Stimulated activated CD8-positive, alpha-beta memory T cell treated with anti-CD3 and anti-CD28 coated beads, Interleukin-4, amount 100 ng/mL, for 24 hours (primary cell): Measurements from ENCODE around the gene ERBB4.
"Not testable (repeated sequence)": the region's sequence is repeated elsewhere in the genome, so short reads cannot be mapped to it uniquely, and the experiment has no call there.

ENCODE experiments used
- DNase-seq: peaks from one replicate; pipeline ENCODE4 v3.0.0-alpha.2; 2020; ENCODE audit warnings: low read depth

ERBB4 gene

DNA sequence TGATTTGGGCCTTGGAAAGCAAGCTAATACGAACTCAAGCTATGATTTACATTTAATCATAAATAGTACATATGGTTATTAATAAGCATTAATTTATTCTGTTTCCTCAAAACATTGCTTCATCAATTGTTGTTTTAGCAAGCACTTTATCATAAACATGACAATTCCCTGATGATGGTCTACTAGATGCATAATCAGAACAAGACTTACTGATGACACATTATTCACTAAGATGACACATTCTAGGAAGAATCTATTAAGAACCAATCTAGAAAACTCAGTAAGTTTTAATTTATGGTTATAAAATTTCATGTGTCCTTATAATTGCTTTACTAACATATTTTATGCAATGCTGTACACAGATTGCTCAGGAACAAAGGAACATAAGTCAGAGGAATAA lies 815.2 kb downstream of the ERBB4 start:
- DNase-seq = no peak

DNA sequence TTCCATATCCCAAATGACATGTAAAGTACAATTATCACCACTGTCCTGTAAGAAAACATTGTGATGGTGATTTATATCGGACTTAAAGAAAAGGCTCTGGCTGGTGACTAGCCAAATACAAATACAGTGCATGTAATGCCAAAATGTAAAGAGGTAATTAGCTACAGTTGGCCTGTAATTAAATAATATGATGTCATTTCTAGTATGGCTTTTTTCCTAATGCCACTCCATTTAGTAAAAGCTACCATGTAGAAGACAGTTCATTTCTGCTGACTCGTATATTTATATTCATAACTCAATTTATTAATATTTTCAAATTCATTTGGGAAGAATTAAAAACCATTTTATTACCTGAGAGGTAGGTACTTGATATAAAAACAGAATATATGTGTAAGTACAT lies 815.7 kb downstream of the ERBB4 start:
- no peak for DNase-seq

DNA sequence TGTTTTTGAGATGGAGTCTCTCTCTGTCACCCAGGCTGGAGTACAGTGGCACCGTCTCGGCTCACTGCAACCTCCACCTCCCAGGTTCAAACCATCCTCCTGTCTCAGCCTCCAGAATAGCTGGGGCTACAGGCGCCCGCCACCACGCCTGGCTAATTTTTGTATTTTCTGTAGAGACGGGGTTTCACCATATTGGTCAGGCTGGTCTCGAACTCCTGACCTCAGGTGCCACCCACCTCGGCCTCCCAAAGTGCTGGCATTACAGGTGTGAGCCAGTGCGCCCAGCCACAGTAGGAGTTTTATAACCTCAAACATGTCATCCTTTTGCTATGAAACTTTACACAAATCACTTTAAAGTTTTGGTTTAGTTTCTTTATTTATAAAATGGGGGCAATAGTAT lies 816.7 kb downstream of the ERBB4 start:
- DNase-seq = not testable (repeated sequence)

DNA sequence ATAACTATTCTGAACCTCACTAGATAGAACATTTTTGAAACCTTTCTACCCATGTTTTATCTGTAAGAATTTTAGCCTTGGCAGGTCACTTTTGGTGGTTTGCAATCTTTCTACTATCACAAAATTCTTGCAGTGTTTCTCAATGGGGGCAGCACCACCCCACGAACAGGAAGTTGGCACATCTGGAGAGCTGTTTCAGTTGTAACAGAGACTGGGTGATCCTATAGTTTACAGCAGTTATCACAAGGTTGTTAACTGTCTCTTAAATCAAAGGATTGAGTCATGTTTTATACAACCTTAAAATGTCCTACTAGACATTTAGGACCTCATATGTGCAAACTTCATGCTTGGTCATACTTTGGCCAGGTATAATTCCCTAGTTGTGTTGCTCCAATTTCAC lies 829.2 kb downstream of the ERBB4 start:
- DNase-seq = no peak

DNA sequence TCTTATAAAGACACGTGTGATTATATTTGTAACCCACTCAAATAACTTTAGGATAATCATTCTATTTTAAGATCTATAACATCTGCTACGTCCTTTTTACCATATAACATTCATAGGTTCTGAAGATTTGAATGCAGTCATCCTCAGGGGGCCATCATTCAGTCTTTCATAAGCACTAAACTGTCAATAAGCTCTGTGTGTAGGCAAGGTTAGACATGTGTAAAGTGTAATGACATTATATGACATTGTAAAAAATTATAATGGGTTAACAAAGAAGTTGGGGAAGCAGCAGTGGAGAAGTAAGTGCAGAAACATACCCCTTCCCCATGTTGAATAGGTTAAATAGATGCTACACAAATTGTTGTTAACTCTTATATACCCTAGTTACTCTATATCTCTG lies 845.9 kb downstream of the ERBB4 start:
- DNase-seq = no peak

DNA sequence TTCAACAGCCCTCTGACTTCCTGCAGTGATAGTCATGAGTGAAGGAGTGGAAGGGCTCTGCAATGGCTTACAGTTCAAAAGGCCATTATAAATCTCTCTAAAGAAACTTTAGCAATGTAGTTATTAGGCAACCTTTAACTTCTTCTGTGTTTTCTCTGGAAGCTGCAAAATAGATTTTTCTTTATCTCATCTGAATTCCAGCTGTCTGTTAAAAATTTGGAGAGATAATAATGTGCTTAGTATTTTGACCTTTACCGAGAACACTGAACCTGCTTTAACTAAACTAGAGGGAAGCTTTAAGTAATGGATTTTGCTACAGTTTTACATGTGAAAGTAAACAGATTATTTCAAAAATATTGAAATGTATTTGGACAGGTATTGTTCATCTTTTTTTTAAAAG lies 847.9 kb downstream of the ERBB4 start:
- DNase-seq = no peak

DNA sequence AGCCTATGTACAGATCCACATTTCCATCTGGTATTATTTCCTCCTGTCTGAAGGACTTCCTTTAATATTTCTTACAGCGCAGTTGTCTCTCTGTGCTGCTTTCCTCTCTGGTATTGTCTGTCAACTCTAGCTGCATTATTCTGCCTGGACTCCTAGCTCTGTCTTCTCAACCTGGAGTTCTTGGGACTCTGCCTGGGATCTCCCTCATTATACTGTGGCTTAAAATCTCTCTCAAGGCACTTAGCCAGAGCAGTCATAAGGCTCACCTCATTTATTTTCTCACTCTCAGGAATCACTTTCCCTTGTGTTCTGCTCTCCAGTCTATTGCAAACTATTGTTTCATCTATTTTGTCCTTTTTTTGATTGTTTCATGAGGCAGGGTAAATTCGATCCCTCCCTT lies 850.4 kb downstream of the ERBB4 start:
- no peak for DNase-seq

DNA sequence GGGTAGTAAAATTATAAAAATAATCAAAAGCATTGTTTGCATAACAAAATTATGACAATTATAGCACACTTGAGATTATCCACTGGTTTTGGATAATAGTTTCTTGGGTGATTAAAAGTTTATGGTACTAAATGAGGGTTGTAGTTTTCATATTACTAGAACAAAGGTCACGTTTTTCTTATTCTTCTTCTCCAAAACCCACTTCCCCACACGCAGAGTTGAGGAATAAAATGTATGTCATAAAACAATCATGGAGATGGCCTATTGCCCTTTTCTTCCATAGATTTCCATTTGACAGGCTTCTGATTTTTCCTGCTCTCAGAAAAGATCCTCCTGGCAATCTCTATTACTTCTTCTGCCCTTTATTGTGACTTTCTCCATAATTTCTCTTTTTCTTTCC lies 863.9 kb downstream of the ERBB4 start:
- no peak for DNase-seq

DNA sequence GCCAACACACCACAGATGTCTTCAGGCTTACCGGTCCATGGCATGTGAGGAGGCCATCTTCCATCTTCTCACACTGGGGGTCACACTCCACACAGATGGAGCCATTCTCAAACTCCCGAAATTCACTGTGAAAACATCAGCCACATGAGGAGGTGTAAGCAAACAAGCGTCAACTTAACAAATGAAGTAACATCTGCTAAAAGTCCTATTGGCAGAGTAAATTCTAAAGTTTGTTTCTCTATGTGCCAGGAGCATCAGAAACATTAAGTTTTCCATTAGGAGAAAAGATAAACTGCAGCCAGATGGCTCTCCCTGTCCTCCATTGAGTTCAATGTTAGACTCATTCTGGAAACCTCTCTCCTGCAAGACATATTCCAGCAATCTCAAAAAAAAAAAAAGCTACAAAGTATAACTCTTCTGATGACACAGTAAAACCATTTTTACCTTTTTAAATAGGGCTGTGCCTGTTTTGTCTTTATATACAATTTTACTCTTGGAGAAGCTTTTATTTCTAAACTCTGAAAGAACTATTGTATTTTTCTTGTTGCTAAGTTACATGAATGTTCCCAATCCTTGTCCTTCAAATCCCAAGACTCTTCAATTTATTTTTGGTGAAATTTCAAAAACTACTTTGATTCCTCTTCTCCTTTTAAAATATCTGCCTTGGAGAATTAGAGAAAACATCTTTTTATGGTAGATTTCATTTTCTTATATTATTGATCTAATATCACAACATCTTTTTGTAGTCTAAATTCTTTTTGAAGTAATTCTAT lies 865.3 kb downstream of the ERBB4 start:
- no peak for DNase-seq

DNA sequence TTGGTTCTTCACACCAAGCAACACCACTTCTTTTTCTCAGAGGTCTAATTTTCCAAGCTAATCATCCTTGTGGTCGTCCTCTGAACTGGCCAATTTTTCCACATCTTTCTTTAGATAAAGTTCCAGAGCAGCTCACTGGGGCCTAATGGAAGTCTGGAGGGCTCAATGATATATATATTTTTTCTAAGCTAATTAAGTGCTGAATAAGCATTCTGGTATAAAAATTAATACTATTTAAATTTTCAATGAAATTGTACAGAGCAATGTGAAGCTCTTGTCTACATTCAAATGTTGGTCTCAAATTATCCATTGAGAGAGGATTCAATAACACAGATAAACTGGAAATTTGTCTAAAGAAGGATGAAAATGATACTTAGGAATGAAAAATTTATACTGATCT lies 866.6 kb downstream of the ERBB4 start:
- DNase-seq = no peak

DNA sequence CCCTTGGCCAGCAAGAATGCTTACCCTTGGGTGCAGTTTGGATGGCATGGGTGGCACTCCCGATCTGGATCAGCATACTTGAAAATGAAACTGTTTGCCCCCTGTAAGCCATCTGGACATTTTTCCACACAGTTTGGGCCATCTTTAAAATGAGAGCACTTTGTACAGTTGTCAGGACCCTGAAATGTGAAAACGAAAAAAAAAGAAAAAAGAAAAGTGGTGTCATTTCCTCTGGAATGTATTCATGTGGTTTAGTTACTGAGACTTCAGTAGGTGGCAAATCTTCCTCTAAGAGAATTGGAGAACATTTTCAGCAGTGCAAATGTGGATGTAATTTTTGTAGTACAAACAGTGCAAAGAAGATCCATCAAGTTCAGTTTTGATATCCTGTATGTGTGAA lies 873.3 kb downstream of the ERBB4 start:
- DNase-seq = no peak

DNA sequence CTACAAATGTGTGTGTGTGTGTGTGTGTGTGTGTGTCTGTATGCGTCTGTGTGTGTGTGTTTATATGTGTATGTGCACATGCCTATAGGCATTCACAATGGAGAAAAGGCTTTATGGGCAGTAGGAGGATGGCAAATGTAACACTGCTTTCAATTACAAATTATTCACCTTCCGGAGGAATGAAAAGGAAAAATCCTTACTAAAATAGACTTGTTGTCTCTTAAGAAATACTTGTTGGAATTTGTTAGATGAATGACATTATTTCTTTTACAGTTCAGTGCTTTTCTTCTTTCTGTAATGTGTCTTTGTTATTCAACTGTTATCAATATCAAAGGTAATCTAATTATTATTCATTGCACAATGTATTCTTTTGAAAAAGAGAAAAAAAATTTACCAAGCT lies 874.3 kb downstream of the ERBB4 start:
- no peak for DNase-seq

DNA sequence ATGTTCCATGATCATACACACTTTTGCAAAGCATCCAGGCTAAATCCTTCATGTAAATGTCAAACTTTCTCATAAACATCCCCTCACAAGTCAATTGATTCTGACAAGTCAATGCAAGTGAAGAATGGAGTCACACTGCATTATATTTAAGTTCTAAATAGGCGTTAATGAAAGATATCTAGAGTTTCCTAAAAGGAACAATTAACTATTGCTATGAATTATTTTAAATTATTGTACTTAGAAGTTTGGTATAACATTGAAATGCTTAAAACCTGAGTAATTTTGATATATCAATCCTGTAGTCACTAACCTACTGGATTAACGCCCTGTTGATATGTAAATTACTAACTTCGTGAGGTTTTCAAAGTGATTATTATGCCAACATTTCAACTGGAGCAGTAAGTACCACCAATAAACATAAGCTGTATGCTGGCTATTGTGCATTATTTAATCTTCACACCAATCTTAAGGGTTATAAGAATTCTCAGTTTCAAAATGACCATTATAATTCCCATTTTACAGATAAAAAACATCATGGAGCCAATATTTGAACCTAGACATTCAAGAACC lies 884.3 kb downstream of the ERBB4 start:
- DNase-seq = no peak

DNA sequence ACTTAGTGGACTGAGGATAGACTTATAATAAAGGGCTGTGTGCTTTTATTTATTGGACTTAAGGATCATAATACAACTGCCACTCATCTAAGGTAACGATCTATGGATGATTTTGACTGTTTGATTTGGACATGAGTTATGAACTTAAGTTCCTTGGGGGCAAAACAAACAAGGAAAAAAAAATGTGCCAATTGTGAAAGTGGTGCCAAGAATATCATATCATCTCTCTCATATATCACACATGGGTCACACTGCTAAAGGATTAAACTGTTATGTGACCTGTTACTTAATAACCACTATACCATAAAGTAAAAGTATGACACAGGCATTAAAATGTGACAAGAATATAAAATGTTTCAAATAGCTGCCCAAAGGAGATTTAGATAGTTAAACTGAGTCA lies 886.3 kb downstream of the ERBB4 start:
- no peak for DNase-seq

DNA sequence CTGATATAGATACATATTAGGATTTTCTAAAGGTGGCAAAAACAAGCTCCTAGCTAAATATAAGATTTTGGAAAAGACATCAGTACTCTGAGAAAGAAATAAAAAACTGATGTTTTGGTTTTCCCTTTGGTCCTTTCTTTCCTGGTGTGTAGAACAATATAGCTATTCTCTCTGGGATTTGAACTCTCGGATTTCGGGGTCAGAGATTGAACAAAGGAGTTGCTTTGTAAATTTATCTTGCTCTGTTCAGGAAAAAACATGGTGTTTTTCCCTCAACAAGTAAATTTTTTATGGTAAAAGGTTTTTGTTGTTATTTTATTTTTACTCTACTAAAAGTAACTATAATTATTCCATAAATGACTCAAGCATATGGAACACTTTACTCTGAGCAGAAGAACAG lies 889.3 kb downstream of the ERBB4 start:
- DNase-seq = no peak

DNA sequence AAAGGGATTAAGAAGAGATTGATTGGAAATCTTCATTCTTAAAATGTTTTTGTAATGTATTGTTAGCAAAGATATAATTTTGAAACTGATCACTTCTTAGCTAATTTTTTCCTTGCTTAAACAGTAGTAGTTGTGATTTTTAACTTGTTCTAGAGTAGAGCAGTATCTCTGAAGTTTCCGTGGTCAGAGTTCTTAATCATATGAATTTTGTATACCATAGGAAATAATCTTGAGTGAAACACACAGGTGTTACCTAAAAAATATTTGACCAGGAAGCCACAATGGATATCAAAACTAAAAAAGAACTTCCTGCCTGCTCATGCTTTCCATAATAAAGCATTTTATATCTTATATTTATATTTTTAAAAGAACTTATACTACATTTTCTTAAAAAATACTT lies 907.1 kb downstream of the ERBB4 start:
- no peak for DNase-seq

DNA sequence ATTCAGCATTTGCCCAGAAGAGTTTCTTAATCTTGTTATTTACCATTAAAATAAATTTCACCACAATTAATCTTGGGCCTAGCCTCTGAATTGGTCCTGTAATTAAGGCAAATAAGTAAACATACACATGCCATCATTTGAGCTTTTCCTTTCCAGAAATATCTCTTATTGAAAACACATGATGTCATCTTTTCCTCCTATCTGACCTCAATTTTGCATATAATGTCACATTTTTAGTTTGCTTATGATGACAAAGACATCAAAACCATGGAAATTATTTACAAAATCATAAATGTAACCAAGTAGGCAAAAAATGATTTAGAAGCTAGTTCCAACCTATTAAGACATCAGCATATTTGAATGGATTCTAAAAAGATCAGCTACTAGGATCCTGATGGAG lies 915.5 kb downstream of the ERBB4 start:
- DNase-seq = no peak

DNA sequence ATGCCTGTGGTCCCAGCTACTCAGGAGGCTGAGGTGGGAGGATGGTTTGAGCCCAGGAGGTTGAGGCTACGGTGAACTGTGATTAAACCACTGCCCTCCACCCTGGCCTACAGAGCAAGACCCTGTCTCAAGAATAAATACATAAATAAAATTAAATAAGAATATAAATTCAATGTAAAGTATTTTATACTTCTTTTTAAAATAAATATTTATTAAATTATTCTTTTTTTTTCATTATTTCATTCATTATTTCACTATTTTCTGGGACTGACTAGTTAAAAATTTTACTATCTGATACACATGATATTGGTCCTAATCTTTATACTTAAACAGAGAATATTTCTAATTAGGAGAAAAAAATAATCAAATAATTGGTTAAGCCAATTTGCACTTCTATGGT lies 917.6 kb downstream of the ERBB4 start:
- no peak for DNase-seq

DNA sequence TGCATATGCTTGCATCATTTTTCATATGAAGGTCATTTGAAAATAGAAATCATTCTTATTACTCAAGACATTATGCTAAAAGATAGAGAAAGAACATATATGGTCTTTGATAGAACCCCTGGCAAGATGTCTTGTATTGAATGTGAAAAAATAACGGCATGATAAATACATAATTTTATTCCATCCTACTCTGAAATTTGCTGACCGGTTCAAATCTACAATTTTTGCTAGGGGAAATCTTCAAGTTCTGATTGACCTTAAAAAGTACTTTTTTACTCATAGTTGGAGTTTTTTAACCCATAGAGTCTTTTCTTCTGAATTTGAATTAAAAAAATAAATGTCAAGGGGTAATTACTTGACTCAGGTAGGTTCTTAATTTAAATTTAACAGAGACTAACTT lies 920.8 kb downstream of the ERBB4 start:
- DNase-seq = no peak

DNA sequence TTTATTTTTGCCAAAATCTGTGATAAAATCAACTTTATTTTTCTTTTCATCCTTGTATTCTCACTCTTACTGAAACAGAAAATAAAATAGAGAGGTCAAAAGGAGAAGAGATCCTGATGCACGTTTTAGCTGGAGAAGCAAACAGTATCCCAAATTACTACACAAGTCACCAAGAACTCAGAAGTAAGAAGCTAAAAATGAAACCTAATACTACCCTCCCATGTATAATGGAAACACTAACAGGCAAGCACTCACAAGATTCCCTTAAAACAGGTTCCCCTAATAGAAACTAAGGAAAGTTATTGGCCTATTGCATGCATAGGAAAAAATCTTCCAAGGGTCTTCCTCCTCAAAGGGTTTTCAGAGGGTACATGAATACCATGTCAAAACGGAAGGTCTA lies 927.0 kb downstream of the ERBB4 start:
- no peak for DNase-seq

DNA sequence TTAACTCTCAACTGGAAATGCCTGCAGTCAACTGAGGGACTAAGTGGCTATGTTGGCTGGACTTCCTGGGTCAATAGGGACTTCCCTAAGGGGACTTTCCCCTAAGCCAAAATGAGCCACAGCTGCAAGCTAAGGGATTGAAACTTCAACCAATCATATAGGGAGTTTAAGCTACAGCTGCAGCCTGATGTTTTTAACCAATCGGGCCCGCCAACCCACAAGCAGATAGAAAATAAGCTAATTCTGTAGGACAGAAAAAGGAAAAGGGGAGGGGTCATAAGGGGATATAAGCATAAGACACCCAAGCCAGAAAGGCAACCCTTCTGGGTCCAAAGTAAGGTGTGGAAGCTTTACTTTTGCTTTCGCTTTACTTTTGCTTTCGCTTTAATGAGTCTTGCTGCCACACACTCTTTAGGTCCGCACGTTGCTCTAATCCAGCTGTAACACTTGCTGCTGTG lies 927.5 kb downstream of the ERBB4 start:
- DNase-seq = no peak

DNA sequence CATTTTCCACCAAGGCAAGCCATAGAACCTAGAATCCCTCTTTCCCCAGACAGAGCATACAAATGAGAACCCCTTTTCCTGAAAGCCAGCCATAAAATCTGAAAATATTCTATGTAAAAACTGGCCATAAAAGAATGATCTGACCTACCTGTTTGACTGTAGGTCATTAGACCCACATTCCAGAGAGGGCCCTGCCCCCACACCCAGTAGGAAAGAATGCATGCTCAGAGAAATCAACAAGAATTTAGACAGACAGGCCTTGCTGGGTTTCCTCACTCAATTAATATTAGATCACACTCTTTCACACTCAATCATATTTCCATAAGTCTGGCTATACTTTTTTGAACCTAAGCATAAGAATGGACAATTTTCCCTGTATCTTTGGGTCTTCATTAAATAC lies 929.5 kb downstream of the ERBB4 start:
- DNase-seq = no peak

DNA sequence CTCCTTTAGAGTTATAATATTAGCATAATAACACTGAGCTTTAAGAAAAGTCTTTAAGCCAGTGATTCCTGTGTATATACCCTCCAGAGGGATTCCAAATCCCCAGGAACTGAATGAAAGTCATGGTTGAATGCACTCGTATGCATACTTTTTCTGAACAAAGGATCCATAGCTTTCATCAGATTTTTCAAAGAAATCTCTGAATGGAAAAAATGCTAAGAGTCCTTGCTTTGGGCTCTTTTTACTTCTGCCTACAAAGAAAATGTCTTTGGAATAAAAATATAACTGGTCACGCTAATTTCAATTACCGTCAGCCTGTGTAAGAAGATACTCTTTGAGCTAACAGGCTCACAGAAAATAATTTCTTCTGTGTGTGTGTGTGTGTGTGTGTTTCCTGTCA lies 939.5 kb downstream of the ERBB4 start:
- no peak for DNase-seq

DNA sequence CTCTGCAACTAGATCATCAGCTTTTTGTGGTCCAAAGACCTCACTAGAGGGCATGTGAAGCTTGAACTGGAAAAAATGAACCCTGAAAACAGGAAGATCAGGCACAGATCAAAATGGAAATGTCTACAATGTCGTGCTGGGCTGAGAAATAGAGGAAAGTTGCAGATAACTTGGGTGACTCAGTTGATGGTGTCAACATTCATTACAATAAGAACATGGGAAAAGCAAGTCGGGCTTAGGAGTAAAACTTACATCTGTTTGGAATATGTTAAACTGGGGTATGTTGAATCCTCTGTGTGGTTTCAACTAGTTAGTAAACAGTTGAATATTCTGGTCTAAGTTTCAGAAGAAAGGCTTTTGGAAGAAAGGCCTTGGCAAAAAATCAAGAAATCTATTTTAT lies 940.4 kb downstream of the ERBB4 start:
- DNase-seq = no peak
